ENCODE data around the gene CCNG2. TPM values are rescaled to one million over a fixed set of nuclear protein-coding genes. Genes with fewer than 3 reads are reported as not detected.

CCNG2 gene
- total and polyA plus RNA-seq, 10 of the 15 experiments (the other 5 are each of a cell fraction or from before 2014, with no cell fraction given) = 1.9 to 70.6 (median 5.9) TPM

- TF ChIP-seq CBX3 (IDR thresholded peaks at IDR 0.05; ENCODE audit: borderline replicate concordance, low read depth) = no peak
- no peak for TF ChIP-seq SUZ12 (IDR thresholded peaks at IDR 0.05; ENCODE audit: unreplicated experiment)
- TF ChIP-seq, protein P1, sequence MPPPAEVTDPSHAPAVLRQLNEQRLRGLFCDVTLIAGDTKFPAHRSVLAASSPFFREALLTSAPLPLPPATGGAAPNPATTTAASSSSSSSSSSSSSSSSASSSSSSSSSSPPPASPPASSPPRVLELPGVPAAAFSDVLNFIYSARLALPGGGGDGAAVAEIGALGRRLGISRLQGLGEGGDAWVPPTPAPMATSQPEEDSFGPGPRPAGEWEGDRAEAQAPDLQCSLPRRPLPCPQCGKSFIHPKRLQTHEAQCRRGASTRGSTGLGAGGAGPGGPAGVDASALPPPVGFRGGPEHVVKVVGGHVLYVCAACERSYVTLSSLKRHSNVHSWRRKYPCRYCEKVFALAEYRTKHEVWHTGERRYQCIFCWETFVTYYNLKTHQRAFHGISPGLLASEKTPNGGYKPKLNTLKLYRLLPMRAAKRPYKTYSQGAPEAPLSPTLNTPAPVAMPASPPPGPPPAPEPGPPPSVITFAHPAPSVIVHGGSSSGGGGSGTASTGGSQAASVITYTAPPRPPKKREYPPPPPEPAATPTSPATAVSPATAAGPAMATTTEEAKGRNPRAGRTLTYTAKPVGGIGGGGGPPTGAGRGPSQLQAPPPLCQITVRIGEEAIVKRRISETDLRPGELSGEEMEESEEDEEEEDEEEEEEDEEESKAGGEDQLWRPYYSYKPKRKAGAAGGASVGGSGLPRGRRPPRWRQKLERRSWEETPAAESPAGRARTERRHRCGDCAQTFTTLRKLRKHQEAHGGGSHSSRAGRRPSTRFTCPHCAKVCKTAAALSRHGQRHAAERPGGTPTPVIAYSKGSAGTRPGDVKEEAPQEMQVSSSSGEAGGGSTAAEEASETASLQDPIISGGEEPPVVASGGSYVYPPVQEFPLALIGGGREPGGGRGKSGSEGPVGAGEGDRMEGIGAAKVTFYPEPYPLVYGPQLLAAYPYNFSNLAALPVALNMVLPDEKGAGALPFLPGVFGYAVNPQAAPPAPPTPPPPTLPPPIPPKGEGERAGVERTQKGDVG (CRISPR knock-in tag; IDR thresholded peaks at IDR 0.05) = no peak
- TF ChIP-seq HCFC1 (IDR thresholded peaks at IDR 0.05; ENCODE audit: low read length) = no peak
- TF ChIP-seq BHLHE40 (IDR thresholded peaks at IDR 0.05; ENCODE audit: borderline replicate concordance in 1 of 2, low read depth in 2 of 2, low read length in 1 of 2) = no peak
- TF ChIP-seq NFYA (IDR thresholded peaks at IDR 0.05; ENCODE audit: borderline replicate concordance, low read depth, low read length) = no peak
- TF ChIP-seq, protein P2, sequence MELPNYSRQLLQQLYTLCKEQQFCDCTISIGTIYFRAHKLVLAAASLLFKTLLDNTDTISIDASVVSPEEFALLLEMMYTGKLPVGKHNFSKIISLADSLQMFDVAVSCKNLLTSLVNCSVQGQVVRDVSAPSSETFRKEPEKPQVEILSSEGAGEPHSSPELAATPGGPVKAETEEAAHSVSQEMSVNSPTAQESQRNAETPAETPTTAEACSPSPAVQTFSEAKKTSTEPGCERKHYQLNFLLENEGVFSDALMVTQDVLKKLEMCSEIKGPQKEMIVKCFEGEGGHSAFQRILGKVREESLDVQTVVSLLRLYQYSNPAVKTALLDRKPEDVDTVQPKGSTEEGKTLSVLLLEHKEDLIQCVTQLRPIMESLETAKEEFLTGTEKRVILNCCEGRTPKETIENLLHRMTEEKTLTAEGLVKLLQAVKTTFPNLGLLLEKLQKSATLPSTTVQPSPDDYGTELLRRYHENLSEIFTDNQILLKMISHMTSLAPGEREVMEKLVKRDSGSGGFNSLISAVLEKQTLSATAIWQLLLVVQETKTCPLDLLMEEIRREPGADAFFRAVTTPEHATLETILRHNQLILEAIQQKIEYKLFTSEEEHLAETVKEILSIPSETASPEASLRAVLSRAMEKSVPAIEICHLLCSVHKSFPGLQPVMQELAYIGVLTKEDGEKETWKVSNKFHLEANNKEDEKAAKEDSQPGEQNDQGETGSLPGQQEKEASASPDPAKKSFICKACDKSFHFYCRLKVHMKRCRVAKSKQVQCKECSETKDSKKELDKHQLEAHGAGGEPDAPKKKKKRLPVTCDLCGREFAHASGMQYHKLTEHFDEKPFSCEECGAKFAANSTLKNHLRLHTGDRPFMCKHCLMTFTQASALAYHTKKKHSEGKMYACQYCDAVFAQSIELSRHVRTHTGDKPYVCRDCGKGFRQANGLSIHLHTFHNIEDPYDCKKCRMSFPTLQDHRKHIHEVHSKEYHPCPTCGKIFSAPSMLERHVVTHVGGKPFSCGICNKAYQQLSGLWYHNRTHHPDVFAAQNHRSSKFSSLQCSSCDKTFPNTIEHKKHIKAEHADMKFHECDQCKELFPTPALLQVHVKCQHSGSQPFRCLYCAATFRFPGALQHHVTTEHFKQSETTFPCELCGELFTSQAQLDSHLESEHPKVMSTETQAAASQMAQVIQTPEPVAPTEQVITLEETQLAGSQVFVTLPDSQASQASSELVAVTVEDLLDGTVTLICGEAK (IDR thresholded peaks at IDR 0.05; ENCODE audit: borderline replicate concordance) = no peak
- TF ChIP-seq PRDM15 (CRISPR knock-in tag; IDR thresholded peaks at IDR 0.05) = no peak
- no peak for TF ChIP-seq JUND (IDR thresholded peaks at IDR 0.05; ENCODE audit: low read depth, low read length)
- no peak for TF ChIP-seq POLR2AphosphoS5 (IDR thresholded peaks at IDR 0.05; ENCODE audit: low read length)
- TF ChIP-seq SUPT20H (IDR thresholded peaks at IDR 0.05; ENCODE audit: borderline replicate concordance, control insufficient read depth, low read depth, low read length) = no peak
- TF ChIP-seq, protein P3, sequence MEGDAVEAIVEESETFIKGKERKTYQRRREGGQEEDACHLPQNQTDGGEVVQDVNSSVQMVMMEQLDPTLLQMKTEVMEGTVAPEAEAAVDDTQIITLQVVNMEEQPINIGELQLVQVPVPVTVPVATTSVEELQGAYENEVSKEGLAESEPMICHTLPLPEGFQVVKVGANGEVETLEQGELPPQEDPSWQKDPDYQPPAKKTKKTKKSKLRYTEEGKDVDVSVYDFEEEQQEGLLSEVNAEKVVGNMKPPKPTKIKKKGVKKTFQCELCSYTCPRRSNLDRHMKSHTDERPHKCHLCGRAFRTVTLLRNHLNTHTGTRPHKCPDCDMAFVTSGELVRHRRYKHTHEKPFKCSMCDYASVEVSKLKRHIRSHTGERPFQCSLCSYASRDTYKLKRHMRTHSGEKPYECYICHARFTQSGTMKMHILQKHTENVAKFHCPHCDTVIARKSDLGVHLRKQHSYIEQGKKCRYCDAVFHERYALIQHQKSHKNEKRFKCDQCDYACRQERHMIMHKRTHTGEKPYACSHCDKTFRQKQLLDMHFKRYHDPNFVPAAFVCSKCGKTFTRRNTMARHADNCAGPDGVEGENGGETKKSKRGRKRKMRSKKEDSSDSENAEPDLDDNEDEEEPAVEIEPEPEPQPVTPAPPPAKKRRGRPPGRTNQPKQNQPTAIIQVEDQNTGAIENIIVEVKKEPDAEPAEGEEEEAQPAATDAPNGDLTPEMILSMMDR (IDR thresholded peaks at IDR 0.05 in 2 of 3, conservative IDR thresholded peaks at IDR 0.05 in 1 of 3; ENCODE audit: control insufficient read depth in 2 of 3, extremely low read depth in 1 of 3, insufficient read depth in 1 of 3, low read depth in 3 of 3, low read length in 3 of 3) = peak; percentile 68 to 93 (median 84)
- TF ChIP-seq RB1 (IDR thresholded peaks at IDR 0.05; ENCODE audit: borderline replicate concordance) = no peak
Measured at GRCh38 chr4:77203380-77204197, 46.6 kb downstream of the CCNG2 start (continued).

All from GM12878 (cell line).